ENCODE measurements around the gene NEDD4L. TPM values are rescaled to one million over a fixed set of nuclear protein-coding genes. Genes with fewer than 3 reads are reported as not detected.

Gene NEDD4L
- polyA plus RNA-seq, 1 donor (not counting 4 experiments of a cell fraction or from before 2014, with no cell fraction given): 52.6 TPM

- peaks cover 4% of the 10 kb centered on the region for H3K9me1 ChIP-seq (ENCODE audit: control insufficient read depth, extremely low read depth, insufficient read depth, low read length)
- dilution Hi-C loops (cut with MboI; ENCODE audit: extremely low pct_ligation_motif_present, low sequenced_read_pairs): no loop called here
- peak overlapping the region; percentile 43 for H2AFZ ChIP-seq (ENCODE audit: control insufficient read depth, low read length)
- H3K27me3 ChIP-seq (ENCODE audit: control insufficient read depth, extremely low read depth, insufficient read depth, low read length): no peaks in the 10 kb centered on the region
- H3K9ac ChIP-seq (ENCODE audit: control insufficient read depth, extremely low read depth, insufficient read depth, low read length): peak overlapping the region; percentile 64
- peaks cover 27% of the 10 kb centered on the region for H3K4me1 ChIP-seq (ENCODE audit: control insufficient read depth, extremely low read depth, insufficient read depth, low read length)
- FAIRE-seq (peak; percentile 99), DNase-seq (ENCODE audit: low read depth, low spot score) (peak; percentile 83)
- H3K36me3 ChIP-seq (ENCODE audit: control insufficient read depth in 2 of 2, extremely low read depth in 1 of 2, insufficient read depth in 2 of 2, low read length in 2 of 2): no peaks in the 10 kb centered on the region
- H3K9me3 ChIP-seq (ENCODE audit: control insufficient read depth, low read depth, low read length): no peaks in the 10 kb centered on the region
- peak overlapping the region in 2 of 3 experiments; percentile 26 to 43 for H3K4me3 ChIP-seq (ENCODE audit: control insufficient read depth in 2 of 3, extremely low read depth in 1 of 3, insufficient read depth in 2 of 3, low read depth in 1 of 3, low read length in 3 of 3)
- TF ChIP-seq EZH2 (IDR thresholded peaks at IDR 0.05; ENCODE audit: low read length) (no peak), CTCF (optimal IDR thresholded peaks at IDR 0.05 in 1 of 3, IDR thresholded peaks at IDR 0.05 in 1 of 3, conservative IDR thresholded peaks at IDR 0.05 in 1 of 3; ENCODE audit: extremely low read depth in 1 of 3, insufficient read depth in 2 of 3, low read length in 3 of 3) (no peak)
- H3K79me2 ChIP-seq (ENCODE audit: control insufficient read depth, insufficient read depth, low read length): peaks cover 15% of the 10 kb centered on the region
- H4K20me1 ChIP-seq (ENCODE audit: control insufficient read depth, extremely low read depth, insufficient read depth, low read length): no peaks in the 10 kb centered on the region
- H3K4me2 ChIP-seq (ENCODE audit: control insufficient read depth, extremely low read depth, insufficient read depth, low read depth, low read length): peak overlapping the region; percentile 92
- H3K27ac ChIP-seq (ENCODE audit: control insufficient read depth, insufficient read depth, low read length): peak overlapping the region; percentile 89
These were observed 142.4 kb downstream of the NEDD4L start for GRCh38 chr18:58186258-58186948.

- H3K27me3 ChIP-seq (ENCODE audit: control insufficient read depth, extremely low read depth, insufficient read depth, low read length): no peaks in the 10 kb centered on the region
- DNase-seq (ENCODE audit: low read depth, low spot score) (no peak), FAIRE-seq (no peak)
- dilution Hi-C loops (cut with MboI; ENCODE audit: extremely low pct_ligation_motif_present, low sequenced_read_pairs): no loop called here
- no peaks in the 10 kb centered on the region for H4K20me1 ChIP-seq (ENCODE audit: control insufficient read depth, extremely low read depth, insufficient read depth, low read length)
- no peaks in the 10 kb centered on the region for H3K36me3 ChIP-seq (ENCODE audit: control insufficient read depth in 2 of 2, extremely low read depth in 1 of 2, insufficient read depth in 2 of 2, low read length in 2 of 2)
- no peak overlapping the region for H3K9ac ChIP-seq (ENCODE audit: control insufficient read depth, extremely low read depth, insufficient read depth, low read length)
- H3K4me1 ChIP-seq (ENCODE audit: control insufficient read depth, extremely low read depth, insufficient read depth, low read length): peaks cover 27% of the 10 kb centered on the region
- TF ChIP-seq CTCF (optimal IDR thresholded peaks at IDR 0.05 in 1 of 3, IDR thresholded peaks at IDR 0.05 in 1 of 3, conservative IDR thresholded peaks at IDR 0.05 in 1 of 3; ENCODE audit: extremely low read depth in 1 of 3, insufficient read depth in 2 of 3, low read length in 3 of 3) (no peak), EZH2 (IDR thresholded peaks at IDR 0.05; ENCODE audit: low read length) (no peak)
- no peak overlapping the region for H3K4me3 ChIP-seq (ENCODE audit: control insufficient read depth in 2 of 3, extremely low read depth in 1 of 3, insufficient read depth in 2 of 3, low read depth in 1 of 3, low read length in 3 of 3)
- H3K79me2 ChIP-seq (ENCODE audit: control insufficient read depth, insufficient read depth, low read length): peaks cover 15% of the 10 kb centered on the region
- peaks cover 4% of the 10 kb centered on the region for H3K9me1 ChIP-seq (ENCODE audit: control insufficient read depth, extremely low read depth, insufficient read depth, low read length)
- peak overlapping the region; percentile 3 for H3K27ac ChIP-seq (ENCODE audit: control insufficient read depth, insufficient read depth, low read length)
- H3K4me2 ChIP-seq (ENCODE audit: control insufficient read depth, extremely low read depth, insufficient read depth, low read depth, low read length): no peak overlapping the region
- H3K9me3 ChIP-seq (ENCODE audit: control insufficient read depth, low read depth, low read length): no peaks in the 10 kb centered on the region
- H2AFZ ChIP-seq (ENCODE audit: control insufficient read depth, low read length): no peak overlapping the region
These were observed 143.6 kb downstream of the NEDD4L start for GRCh38 chr18:58187674-58188073.

Data from keratinocyte (primary cell).